Activated naive CD8-positive, alpha-beta T cell (primary cell): Measurements from ENCODE around the gene TJP2.
"Not testable (repeated sequence)": the region's sequence is repeated elsewhere in the genome, so short reads cannot be mapped to it uniquely, and the experiment has no call there.

ENCODE experiments used
- H3K27ac Mint-ChIP-seq: one replicate; pipeline ENCODE4 v1.8.0; 2021; ENCODE audit warnings: mixed read lengths
- H3K27me3 Mint-ChIP-seq: one replicate; pipeline ENCODE4 v1.8.0; 2021; ENCODE audit warnings: mixed read lengths
- H3K36me3 Mint-ChIP-seq: one replicate; pipeline ENCODE4 v1.8.0; 2021; ENCODE audit warnings: mixed read lengths
- H3K4me1 Mint-ChIP-seq: one replicate; pipeline ENCODE4 v1.8.0; 2021; ENCODE audit warnings: low read depth, mixed read lengths
- H3K4me3 Mint-ChIP-seq: one replicate; pipeline ENCODE4 v1.8.0; 2021; ENCODE audit warnings: mild to moderate bottlenecking, mixed read lengths
- H3K9me3 Mint-ChIP-seq: one replicate; pipeline ENCODE4 v1.8.0; 2021; ENCODE audit warnings: low read depth, mixed read lengths

TJP2 gene

DNA sequence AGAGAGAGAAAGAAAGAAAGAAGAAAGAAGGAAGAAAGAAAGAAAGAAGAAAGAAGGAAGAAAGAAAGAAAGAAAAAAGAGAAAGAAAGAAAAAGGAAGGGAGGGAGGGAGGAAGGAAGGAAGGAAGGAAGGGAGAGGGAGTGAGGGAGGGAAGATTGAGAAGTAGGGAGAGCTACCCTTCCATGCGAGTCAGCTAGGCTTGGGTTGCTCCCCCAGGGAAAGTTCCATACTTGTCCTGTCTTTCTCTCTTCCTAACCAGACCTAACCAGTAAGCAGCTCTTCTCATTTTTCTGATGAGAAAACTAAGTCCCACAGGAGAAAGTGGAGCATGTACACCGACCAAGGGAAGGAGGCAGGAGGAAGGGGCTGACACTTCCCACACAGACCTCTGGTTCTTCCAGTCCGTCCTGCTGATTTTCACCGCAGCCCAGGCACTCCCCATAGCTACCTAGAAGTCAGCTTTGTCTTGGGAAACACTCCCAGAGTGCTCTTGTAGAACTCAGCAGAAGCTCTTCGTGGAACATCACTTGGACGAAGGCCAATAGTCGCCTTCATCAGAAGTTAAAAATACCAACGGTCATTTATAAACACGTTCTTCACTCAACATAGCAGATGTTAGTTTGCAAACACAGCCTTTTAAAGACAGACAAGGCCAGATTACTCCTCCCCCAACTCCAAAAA is 121.9 kb downstream of the TJP2 start:
- Mint-ChIP-seq H3K36me3 (no peaks in the 10 kb centered on the region), H3K9me3 (no peaks in the 10 kb centered on the region), H3K4me1 (no peaks in the 10 kb centered on the region), H3K27me3 (peaks cover 1% of the 10 kb centered on the region), H3K4me3 (no peak overlapping the region), H3K27ac (no peak overlapping the region)

DNA sequence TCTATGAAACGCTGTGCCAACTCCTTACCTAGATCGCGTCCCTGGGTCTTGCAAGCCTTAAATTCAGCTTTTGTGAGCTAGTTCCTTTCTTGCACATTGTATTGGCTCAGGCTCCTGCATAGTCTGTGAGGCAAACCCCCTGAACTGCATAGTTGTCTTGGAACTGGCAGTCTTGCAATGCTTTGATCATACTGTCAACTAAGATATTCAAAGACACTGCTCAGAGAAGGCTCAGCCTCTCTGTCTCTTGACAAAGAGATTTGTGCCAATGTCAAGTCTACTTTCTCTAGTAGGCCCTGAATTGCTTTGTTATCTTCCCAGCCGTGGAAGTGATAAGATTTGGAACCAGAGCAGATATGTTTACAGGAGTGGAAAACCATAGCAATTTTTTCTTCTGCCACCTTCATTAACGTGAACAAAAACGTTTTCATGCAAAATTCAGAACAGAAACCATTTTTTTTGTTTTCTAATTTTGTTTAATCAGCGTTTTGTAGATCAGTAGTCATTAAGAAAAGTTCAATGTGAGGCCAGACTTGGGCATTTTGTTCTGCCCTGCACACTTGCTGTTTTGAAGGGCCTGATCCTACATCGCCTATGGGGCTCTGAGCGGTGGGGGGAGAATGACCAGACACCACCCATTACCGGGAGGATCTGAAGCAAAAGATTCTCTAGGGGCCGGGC is 123.4 kb downstream of the TJP2 start:
- no peak overlapping the region for H3K27ac Mint-ChIP-seq
- no peaks in the 10 kb centered on the region for H3K27me3 Mint-ChIP-seq
- H3K4me1 Mint-ChIP-seq, result no peaks in the 10 kb centered on the region
- H3K36me3 Mint-ChIP-seq, result no peaks in the 10 kb centered on the region
- no peaks in the 10 kb centered on the region for H3K9me3 Mint-ChIP-seq
- H3K4me3 Mint-ChIP-seq, result no peak overlapping the region

DNA sequence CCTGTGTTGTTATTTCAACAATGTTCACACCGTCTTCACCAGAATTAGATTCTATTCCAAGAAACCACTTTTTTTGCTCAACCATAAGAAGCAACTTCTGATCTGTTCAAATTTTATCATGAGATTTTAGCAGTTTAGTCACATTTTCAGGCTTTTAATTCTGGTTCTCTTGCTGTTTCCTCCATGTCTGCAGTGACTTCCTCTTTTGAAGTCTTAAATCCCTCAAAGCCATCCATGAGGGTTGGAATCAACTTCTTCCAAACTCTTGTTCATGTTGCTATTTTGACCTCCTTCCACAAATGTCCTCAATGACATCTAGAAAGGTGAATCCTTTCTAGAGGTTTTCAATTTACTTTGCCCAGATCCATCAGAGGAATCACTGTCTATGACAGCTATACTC is 125.2 kb downstream of the TJP2 start:
- H3K4me3 Mint-ChIP-seq, result no peak overlapping the region
- H3K36me3 Mint-ChIP-seq, result no peaks in the 10 kb centered on the region
- H3K9me3 Mint-ChIP-seq, result no peaks in the 10 kb centered on the region
- H3K4me1 Mint-ChIP-seq, result no peaks in the 10 kb centered on the region
- H3K27ac Mint-ChIP-seq, result no peak overlapping the region
- no peaks in the 10 kb centered on the region for H3K27me3 Mint-ChIP-seq

DNA sequence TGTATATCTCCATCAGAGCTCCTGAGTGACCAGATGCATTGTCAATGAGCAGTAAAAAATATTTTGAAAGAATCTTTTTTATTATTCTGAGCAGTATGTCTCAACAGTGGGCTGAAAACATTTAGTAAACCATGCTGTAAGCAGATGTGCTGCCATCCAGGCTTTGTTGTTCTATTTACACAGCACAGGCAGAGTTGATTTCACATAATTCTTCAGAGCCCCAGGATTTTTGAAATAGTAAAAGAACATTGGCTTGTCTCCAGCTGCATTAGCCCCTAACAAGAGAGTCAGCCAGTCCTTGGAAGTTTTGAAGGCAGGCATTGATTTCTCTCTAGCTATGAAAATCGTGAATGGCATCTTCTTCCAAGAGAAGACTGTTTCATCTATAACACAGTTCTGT is 125.7 kb downstream of the TJP2 start:
- no peaks in the 10 kb centered on the region for H3K9me3 Mint-ChIP-seq
- no peaks in the 10 kb centered on the region for H3K4me1 Mint-ChIP-seq
- H3K36me3 Mint-ChIP-seq, result no peaks in the 10 kb centered on the region
- H3K27ac Mint-ChIP-seq, result no peak overlapping the region
- no peak overlapping the region for H3K4me3 Mint-ChIP-seq
- H3K27me3 Mint-ChIP-seq, result peaks cover under 1% of the 10 kb centered on the region

GRCh38 chr9:69303331-69303730 is 129.3 kb downstream of the TJP2 start:
- Mint-ChIP-seq H3K9me3 (no peaks in the 10 kb centered on the region), H3K36me3 (no peaks in the 10 kb centered on the region), H3K27ac (no peak overlapping the region), H3K4me3 (no peak overlapping the region), H3K27me3 (peaks cover 4% of the 10 kb centered on the region), H3K4me1 (no peaks in the 10 kb centered on the region)

DNA sequence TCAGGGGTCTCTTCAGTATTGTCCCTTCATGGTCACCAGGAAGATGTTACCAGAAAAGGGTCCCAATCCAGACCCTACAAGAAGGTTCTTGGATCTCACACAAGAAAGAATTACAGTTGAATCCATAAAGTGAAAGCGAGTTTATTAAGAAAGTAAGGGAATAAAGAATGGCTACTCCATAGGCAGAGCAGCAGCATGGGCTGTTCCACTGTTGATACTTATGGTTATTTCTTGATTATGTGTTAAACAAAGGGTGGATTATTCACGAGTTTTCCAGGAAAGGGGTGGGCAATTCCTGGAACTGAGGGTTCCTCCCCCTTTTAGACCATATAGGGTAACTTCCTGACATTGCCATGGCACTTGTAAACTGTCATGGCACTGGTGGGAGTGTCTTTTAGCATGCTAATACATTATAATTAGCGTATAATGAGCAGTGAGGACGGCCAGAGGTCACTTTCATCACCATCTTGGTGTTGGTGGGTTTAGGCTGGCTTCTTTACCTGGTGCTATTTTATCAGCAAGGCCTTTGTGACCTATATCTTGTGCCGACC is 132.9 kb downstream of the TJP2 start:
- H3K4me1 Mint-ChIP-seq, H3K27ac Mint-ChIP-seq, H3K4me3 Mint-ChIP-seq, H3K36me3 Mint-ChIP-seq, H3K9me3 Mint-ChIP-seq: not testable (repeated sequence)
- peaks cover 14% of the 10 kb centered on the region for H3K27me3 Mint-ChIP-seq

DNA sequence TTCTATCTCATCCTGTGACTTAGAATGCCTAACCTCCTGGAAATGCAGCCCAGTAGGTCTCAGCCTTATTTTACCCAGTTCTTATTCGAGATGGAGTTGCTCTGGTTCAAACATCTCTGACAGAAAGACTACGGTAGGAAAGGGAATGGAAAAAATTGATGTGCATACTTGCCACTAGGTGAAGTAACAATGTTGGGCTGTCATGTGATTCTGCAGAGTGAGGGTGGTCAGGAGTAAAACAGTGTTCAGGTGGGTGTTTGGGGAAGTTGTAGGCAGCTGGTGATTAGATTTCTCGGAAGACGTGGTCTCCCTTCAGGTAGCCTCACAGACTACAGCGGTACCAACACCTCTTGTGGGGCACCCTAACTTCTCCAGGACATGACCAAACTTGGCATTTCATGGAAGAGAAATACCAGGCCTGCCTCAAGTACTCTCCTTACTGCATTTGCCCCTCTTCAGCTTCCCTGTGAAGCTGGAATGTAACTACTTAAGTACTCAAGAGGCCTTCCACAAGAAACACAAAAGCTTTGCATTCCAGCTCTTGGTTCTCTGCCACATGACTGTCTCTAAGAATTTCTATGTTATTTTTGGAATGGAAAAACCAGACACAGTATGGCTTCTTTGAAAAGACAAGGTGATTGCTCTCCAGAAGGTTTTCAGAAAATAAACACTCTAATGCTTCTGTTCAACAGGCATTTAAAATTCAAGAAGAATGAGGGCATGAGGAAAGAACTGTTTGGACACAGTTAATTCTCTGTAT is 133.5 kb downstream of the TJP2 start:
- no peaks in the 10 kb centered on the region for H3K4me1 Mint-ChIP-seq
- no peak overlapping the region for H3K4me3 Mint-ChIP-seq
- H3K27me3 Mint-ChIP-seq, result peaks cover 16% of the 10 kb centered on the region
- no peak overlapping the region for H3K27ac Mint-ChIP-seq
- H3K36me3 Mint-ChIP-seq, result peaks cover 6% of the 10 kb centered on the region
- H3K9me3 Mint-ChIP-seq, result no peaks in the 10 kb centered on the region

GRCh38 chr9:69308206-69308931 is 134.3 kb downstream of the TJP2 start:
- H3K27me3 Mint-ChIP-seq, result peaks cover 16% of the 10 kb centered on the region
- H3K9me3 Mint-ChIP-seq, result peaks cover 1% of the 10 kb centered on the region
- H3K27ac Mint-ChIP-seq, result no peak overlapping the region
- no peak overlapping the region for H3K4me3 Mint-ChIP-seq
- H3K36me3 Mint-ChIP-seq, result peaks cover 6% of the 10 kb centered on the region
- no peaks in the 10 kb centered on the region for H3K4me1 Mint-ChIP-seq

DNA sequence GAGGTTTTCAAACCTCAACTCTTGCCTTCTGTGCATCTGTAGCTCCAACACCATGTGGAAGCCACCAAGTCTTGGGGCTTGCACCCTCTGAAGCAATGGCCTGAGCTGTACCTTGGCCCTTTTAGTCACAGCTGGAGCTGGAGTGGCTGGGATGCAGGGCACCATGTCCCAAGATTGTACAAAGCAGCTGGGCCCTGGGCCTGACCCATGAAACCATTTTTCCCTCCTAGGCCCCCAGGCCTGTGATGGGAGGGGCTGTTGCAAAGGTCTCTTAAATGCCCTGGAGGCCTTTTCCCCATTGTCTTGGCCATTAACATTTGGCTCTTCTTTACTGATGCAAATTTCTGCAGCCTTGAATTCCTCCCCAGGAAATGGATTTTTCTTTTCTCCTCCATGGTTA is 139.1 kb downstream of the TJP2 start:
- no peaks in the 10 kb centered on the region for H3K4me1 Mint-ChIP-seq
- no peak overlapping the region for H3K27ac Mint-ChIP-seq
- H3K36me3 Mint-ChIP-seq, result peaks cover 9% of the 10 kb centered on the region
- H3K9me3 Mint-ChIP-seq, result peaks cover 8% of the 10 kb centered on the region
- H3K27me3 Mint-ChIP-seq, result peaks cover 20% of the 10 kb centered on the region
- no peak overlapping the region for H3K4me3 Mint-ChIP-seq

- H3K27me3 Mint-ChIP-seq, result peaks cover 16% of the 10 kb centered on the region
- H3K4me1 Mint-ChIP-seq, result no peaks in the 10 kb centered on the region
- peaks cover 8% of the 10 kb centered on the region for H3K9me3 Mint-ChIP-seq
- H3K4me3 Mint-ChIP-seq, result no peak overlapping the region
- peaks cover 7% of the 10 kb centered on the region for H3K36me3 Mint-ChIP-seq
- H3K27ac Mint-ChIP-seq, result no peak overlapping the region
These were observed 140.5 kb downstream of the TJP2 start for GRCh38 chr9:69314547-69314946.

- peaks cover 9% of the 10 kb centered on the region for H3K27me3 Mint-ChIP-seq
- no peak overlapping the region for H3K4me3 Mint-ChIP-seq
- peaks cover 7% of the 10 kb centered on the region for H3K36me3 Mint-ChIP-seq
- H3K4me1 Mint-ChIP-seq, result no peaks in the 10 kb centered on the region
- H3K9me3 Mint-ChIP-seq, result peaks cover 8% of the 10 kb centered on the region
- H3K27ac Mint-ChIP-seq, result no peak overlapping the region
These were observed 143.0 kb downstream of the TJP2 start for GRCh38 chr9:69317081-69317480.

- peaks cover 3% of the 10 kb centered on the region for H3K36me3 Mint-ChIP-seq
These were observed 143.8 kb downstream of the TJP2 start for GRCh38 chr9:69317894-69318293.

GRCh38 chr9:69319324-69320025 is 145.4 kb downstream of the TJP2 start:
- no peaks in the 10 kb centered on the region for H3K36me3 Mint-ChIP-seq
- no peaks in the 10 kb centered on the region for H3K9me3 Mint-ChIP-seq
- no peak overlapping the region for H3K4me3 Mint-ChIP-seq

More at GRCh38 chr9:69317894-69318293, 143.8 kb downstream of the TJP2 start:
- Mint-ChIP-seq H3K27ac (no peak overlapping the region), H3K27me3 (peaks cover 12% of the 10 kb centered on the region), H3K4me3 (no peak overlapping the region), H3K4me1 (no peaks in the 10 kb centered on the region), H3K9me3 (peaks cover 8% of the 10 kb centered on the region)

GRCh38 chr9:69322256-69322655 is 148.2 kb downstream of the TJP2 start:
- H3K4me3 Mint-ChIP-seq, result no peak overlapping the region
- H3K9me3 Mint-ChIP-seq, result no peaks in the 10 kb centered on the region
- no peaks in the 10 kb centered on the region for H3K36me3 Mint-ChIP-seq
- H3K27me3 Mint-ChIP-seq, result peaks cover 27% of the 10 kb centered on the region
- no peak overlapping the region for H3K27ac Mint-ChIP-seq
- peaks cover 4% of the 10 kb centered on the region for H3K4me1 Mint-ChIP-seq

More at GRCh38 chr9:69319324-69320025, 145.4 kb downstream of the TJP2 start:
- Mint-ChIP-seq H3K27ac (no peak overlapping the region), H3K27me3 (peaks cover 18% of the 10 kb centered on the region), H3K4me1 (no peaks in the 10 kb centered on the region)
